KMS-11 (cell line): ENCODE data around the gene SNAI1.

ENCODE experiments used
- H2AFZ ChIP-seq: fragments of 200-600 bp; sonication (generic); 2 replicates; pipeline ENCODE4 v1.6.1; 2016; ENCODE audit warnings: antibody characterized with exemption, mixed run types, low read depth
- H3K27ac ChIP-seq: fragments of 200-600 bp; sonication (generic); 2 replicates; pipeline ENCODE4 v1.6.1; 2016; ENCODE audit warnings: mild to moderate bottlenecking, mixed run types
- H3K27me3 ChIP-seq: fragments of 200-600 bp; sonication (generic); 2 replicates; pipeline ENCODE4 v1.6.1; 2017; ENCODE audit warnings: mild to moderate bottlenecking, low read depth, mixed run types, moderate library complexity; ENCODE audit not compliant: insufficient read depth
- H3K36me3 ChIP-seq: fragments of 200-600 bp; sonication (generic); 2 replicates; pipeline ENCODE4 v1.6.1; 2017; ENCODE audit warnings: mild to moderate bottlenecking, mixed run types; ENCODE audit not compliant: insufficient read depth
- H3K4me1 ChIP-seq: fragments of 200-600 bp; sonication (generic); 2 replicates; pipeline ENCODE4 v1.6.1; 2016; ENCODE audit warnings: mild to moderate bottlenecking, low read depth, mixed run types; ENCODE audit not compliant: poor library complexity, severe bottlenecking
- H3K4me2 ChIP-seq: fragments of 200-600 bp; sonication (generic); 2 replicates; pipeline ENCODE4 v1.7.0; 2016; ENCODE audit warnings: mild to moderate bottlenecking, mixed run types
- H3K4me3 ChIP-seq: fragments of 200-600 bp; sonication (generic); IDR thresholded peaks from 2 replicates; pipeline ENCODE4 v1.6.1; 2017; ENCODE audit warnings: low read depth, low read length, mixed read lengths; ENCODE audit not compliant: insufficient read depth
- H3K79me2 ChIP-seq: fragments of 200-600 bp; sonication (generic); 2 replicates; pipeline ENCODE4 v1.6.1; 2016; ENCODE audit warnings: low read depth, mixed run types; ENCODE audit not compliant: insufficient read depth
- H3K9ac ChIP-seq: fragments of 200-600 bp; sonication (generic); 2 replicates; pipeline ENCODE4 v1.6.1; 2016; ENCODE audit warnings: mild to moderate bottlenecking, mixed run types
- H4K20me1 ChIP-seq: fragments of 200-600 bp; sonication (generic); 2 replicates; pipeline ENCODE4 v1.6.1; 2016; ENCODE audit warnings: mild to moderate bottlenecking, mixed run types; ENCODE audit not compliant: insufficient read depth
- CTCF ChIP-seq: fragments of 200-600 bp; sonication (generic); conservative IDR thresholded peaks from 2 replicates; pipeline ENCODE4 v1.6.1; 2017; ENCODE audit warnings: low read depth, mild to moderate bottlenecking, antibody characterized with exemption, low read length, moderate library complexity, mixed read lengths

Gene SNAI1

GRCh38 chr20:50001784-50002311, 19.1 kb downstream of the SNAI1 start:
- H3K4me2 ChIP-seq, result no peak overlapping the region
- no peaks in the 10 kb centered on the region; the same call in 1 of the 2 replicates for H3K27me3 ChIP-seq
- H3K4me1 ChIP-seq, result peaks cover 8% of the 10 kb centered on the region
- H3K79me2 ChIP-seq, result no peaks in the 10 kb centered on the region
- no peak overlapping the region for H3K9ac ChIP-seq
- H3K36me3 ChIP-seq, result no peaks in the 10 kb centered on the region
- H3K27ac ChIP-seq, result no peak overlapping the region
- no peaks in the 10 kb centered on the region for H4K20me1 ChIP-seq
- no peak for TF ChIP-seq CTCF
- no peak overlapping the region for H3K4me3 ChIP-seq
- H2AFZ ChIP-seq, result no peak overlapping the region

GRCh38 chr20:50003253-50003656, 20.5 kb downstream of the SNAI1 start:
- Histone ChIP-seq H4K20me1 (no peaks in the 10 kb centered on the region), H3K9ac (no peak overlapping the region), H3K4me3 (no peak overlapping the region), H2AFZ (no peak overlapping the region), H3K79me2 (no peaks in the 10 kb centered on the region), H3K36me3 (no peaks in the 10 kb centered on the region), H3K27ac (no peak overlapping the region), H3K27me3 (no peaks in the 10 kb centered on the region; the same call in 1 of the 2 replicates), H3K4me2 (no peak overlapping the region), H3K4me1 (peaks cover 8% of the 10 kb centered on the region)
- TF ChIP-seq CTCF, result no peak

- Histone ChIP-seq H3K4me1 (peaks cover 5% of the 10 kb centered on the region), H3K4me2 (no peak overlapping the region), H3K4me3 (no peak overlapping the region), H3K27me3 (no peaks in the 10 kb centered on the region; the same call in 1 of the 2 replicates), H3K79me2 (no peaks in the 10 kb centered on the region), H3K9ac (no peak overlapping the region), H3K27ac (no peak overlapping the region), H2AFZ (no peak overlapping the region), H4K20me1 (no peaks in the 10 kb centered on the region), H3K36me3 (no peaks in the 10 kb centered on the region)
- no peak for TF ChIP-seq CTCF
Observed at GRCh38 chr20:50004229-50004628, 21.4 kb downstream of the SNAI1 start.

- no peak overlapping the region for H3K4me2 ChIP-seq
Observed at GRCh38 chr20:50005471-50005981, 22.7 kb downstream of the SNAI1 start.

More at GRCh38 chr20:50005471-50005981, 22.7 kb downstream of the SNAI1 start:
- no peaks in the 10 kb centered on the region; the same call in 1 of the 2 replicates for H3K27me3 ChIP-seq
- no peak for TF ChIP-seq CTCF
- no peaks in the 10 kb centered on the region for H4K20me1 ChIP-seq
- H3K4me3 ChIP-seq, result no peak overlapping the region
- no peaks in the 10 kb centered on the region for H3K36me3 ChIP-seq
- H3K79me2 ChIP-seq, result no peaks in the 10 kb centered on the region
- H2AFZ ChIP-seq, result no peak overlapping the region
- no peaks in the 10 kb centered on the region for H3K4me1 ChIP-seq
- no peak overlapping the region for H3K27ac ChIP-seq
- no peak overlapping the region for H3K9ac ChIP-seq
